Lower leg skin (tissue), 4 donors: Measurements from ENCODE around the gene YTHDF1. TPM values are rescaled to one million over a fixed set of nuclear protein-coding genes. Genes with fewer than 3 reads are reported as not detected.

Experiments used
- microRNA counts, 2 donors: library from miRNA; unstranded; fragments of <30 nt; microRNA quantifications; one replicate each; lab custom pipeline; 2016
- microRNA-seq, 2 donors: library from miRNA; unstranded; fragments of <30 nt; microRNA quantifications; one replicate each; pipeline ENCODE4, GENCODE V29; 2016; ENCODE audit warnings: borderline replicate concordance in 2 of 2, borderline number of aligned reads in 1 of 2
- total RNA-seq, 4 donors: library from RNA; depleted of rRNA; stranded (reverse); fragments of >200 nt; gene quantifications; one replicate each; pipeline ENCODE4 v1.1.0, GENCODE V29; 2016

YTHDF1 gene
- total RNA-seq, 4 donors from 2014 or later = 28.1 to 32.2 (median 30.6) TPM

MicroRNAs within 50 kb of the gene (microRNA counts, 767-probe panel; counts per million panel counts)
- microRNA hsa-miR-124-3p (lab: Ali Mortazavi, UCI) = 0 to 358 counts per million in 2 donors
- 0 to 358 counts per million in 2 donors for microRNA hsa-miR-3196 (lab: Ali Mortazavi, UCI)

Small RNA genes within 50 kb of the gene (microRNA-seq; reads per million reads assigned to microRNA genes)
- gene MIR124-3 (0 reads per million in 2 donors), gene MIR3196 (0 reads per million in 2 donors)

Other genes starting within 250 kb of the YTHDF1 start
- gene BHLHE23, start 209.2 kb downstream of the YTHDF1 start, total RNA-seq = under 1 TPM in 1 of 4 donors, not detected in 3; 0.23 TPM
- 1 to 10 TPM in 2 of 4 donors, under 1 TPM in 1, not detected in 1; 0.53 to 2.5 (median 1.4) TPM for gene BIRC7, start 19.8 kb upstream of the YTHDF1 start, total RNA-seq
- 1 to 10 TPM in 1 of 4 donors, under 1 TPM in 1, not detected in 2; 0.23 to 1.1 TPM for gene NKAIN4, start 38.3 kb upstream of the YTHDF1 start, total RNA-seq
- gene ARFGAP1, start 56.7 kb upstream of the YTHDF1 start, total RNA-seq = 10 to 100 TPM; 31.0 to 55.1 (median 36.9) TPM
- gene COL20A1, start 77.1 kb upstream of the YTHDF1 start, total RNA-seq = not detected
- gene CHRNA4, start 145.2 kb upstream of the YTHDF1 start, total RNA-seq = under 1 TPM in 1 of 4 donors, not detected in 3; 0.13 TPM